Left hindlimb (tissue), 1 donor: ENCODE results near the gene ANKRD39.
"Not testable (repeated sequence)": the region's sequence is repeated elsewhere in the genome, so short reads cannot be mapped to it uniquely, and the experiment has no call there.

Source experiments
- DNase-seq: peaks from one replicate; pipeline ENCODE4 v3.0.0-alpha.2; 2018

The ANKRD39 gene

GRCh38 chr2:96806468-96807126 lies 51.2 kb downstream of the ANKRD39 start:
- DNase-seq, result no peak

GRCh38 chr2:96805946-96806345 lies 51.9 kb downstream of the ANKRD39 start:
- not testable (repeated sequence) for DNase-seq

- DNase-seq, result no peak
These were observed 52.8 kb downstream of the ANKRD39 start for GRCh38 chr2:96804986-96805385.

DNA sequence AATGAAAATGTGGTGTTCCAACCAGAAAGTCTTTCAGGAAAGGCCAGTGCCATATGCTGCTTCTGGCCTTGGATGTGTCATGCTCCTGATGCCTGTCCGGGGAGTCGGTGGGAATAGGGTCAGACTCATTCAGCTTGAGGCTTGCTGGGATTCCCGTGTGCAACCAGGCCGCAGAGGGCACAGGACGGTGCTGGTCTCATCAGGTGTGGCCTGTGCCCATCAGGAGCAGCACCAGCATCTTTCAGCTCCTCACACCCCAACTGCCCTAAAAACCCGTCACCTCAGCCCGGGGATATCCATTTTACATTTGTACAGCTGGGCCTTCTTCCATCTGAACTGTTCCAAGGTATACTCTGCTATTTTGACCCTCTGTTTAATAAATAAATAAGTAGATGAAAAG lies 55.1 kb downstream of the ANKRD39 start:
- DNase-seq, result no peak

- DNase-seq, result no peak
These were observed 55.8 kb downstream of the ANKRD39 start for GRCh38 chr2:96801786-96802595.

DNA sequence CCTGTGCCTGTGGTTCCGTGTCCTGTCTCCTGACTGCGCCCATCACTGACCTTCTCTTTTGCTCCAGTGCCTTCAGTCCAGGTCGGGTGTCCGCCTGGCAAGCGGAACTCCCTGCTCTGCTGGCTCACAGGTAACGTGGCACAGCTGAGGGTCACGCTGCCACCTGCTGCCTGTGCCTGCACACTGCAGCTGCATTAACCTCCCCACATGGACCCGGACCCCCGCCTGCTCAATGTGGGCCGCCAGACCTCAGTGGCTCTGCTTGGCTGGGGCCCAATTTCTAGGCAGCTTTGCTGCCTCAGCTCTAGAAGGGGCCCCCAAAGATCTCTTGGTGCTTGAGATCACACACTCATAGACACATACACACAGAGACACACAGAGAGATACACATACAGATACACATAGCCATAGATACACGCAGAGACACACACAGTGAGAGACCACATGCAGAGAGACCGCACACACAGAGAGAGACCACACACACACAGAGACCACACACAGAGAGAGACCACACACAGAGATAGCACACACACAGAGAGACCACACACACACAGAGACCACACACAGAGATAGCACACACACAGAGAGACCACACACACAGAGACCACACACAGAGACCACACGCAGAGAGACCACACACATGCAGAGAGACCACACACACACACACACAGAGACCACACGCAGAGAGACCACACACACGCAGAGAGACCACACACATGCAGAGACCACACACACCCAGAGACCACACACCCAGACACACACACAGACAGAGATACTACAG lies 56.6 kb downstream of the ANKRD39 start:
- peak; percentile 80 for DNase-seq

DNA sequence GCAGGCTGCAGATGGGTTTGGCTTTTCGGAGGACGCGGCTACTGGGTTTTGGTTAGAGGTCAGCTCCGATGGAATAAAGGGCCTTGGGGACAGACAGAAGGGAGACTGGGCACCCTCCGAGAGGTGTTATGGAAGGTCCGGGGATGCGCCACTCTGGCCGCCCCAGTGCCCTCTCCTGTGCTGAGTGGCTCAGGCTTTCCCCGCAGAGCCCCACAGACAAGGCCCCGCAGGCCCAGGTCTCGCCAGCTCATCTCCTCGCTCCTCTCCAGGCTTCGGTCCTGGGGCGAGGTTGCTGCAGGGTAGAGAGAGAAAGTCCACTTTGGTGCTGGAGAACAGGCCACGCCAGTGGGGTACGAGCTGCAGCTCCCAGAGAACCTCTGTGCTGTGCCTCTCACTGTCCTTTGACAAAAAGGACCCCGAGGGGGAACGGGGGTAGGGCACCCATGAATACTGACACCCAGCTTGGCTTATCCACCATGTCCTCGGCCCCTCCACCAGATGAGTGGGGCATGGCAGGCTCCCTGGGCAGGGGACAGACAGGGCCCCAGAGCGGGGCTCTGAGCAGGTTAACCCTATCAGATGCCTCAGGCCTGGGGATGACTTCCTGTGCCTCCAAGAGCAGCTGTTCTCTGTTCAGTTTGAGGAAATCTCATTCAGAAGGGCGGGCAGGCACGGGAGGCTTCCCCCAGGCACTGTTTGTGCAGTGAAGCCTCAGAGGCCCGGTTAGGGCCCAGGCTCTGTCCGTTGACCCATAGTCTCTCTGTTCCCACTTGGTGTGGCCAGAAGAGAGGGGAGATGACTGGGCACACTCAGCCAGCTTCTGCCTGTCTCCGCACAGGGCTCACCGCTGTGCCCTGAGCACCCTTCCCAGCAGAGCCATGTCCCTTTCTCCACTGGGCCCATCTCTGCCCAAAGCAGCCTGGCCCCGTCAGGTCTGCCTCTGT lies 57.5 kb downstream of the ANKRD39 start:
- DNase-seq, result no peak

DNA sequence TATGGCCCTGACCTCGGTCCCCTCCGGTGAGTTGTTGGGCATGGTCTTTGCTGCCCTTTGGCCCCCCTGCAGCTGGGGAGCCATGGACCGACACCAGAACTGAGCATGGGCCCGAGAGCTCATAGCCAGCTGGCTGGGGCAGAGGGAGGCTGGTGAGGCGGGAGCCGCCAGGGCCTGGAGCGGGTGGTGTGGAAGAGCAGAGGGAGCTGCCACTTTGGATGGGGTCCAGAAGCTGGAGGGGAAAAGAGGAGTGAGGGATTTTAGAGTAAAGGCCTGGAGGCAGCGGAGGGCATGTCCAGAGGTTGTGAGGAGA lies 58.2 kb downstream of the ANKRD39 start:
- DNase-seq, result no peak

DNA sequence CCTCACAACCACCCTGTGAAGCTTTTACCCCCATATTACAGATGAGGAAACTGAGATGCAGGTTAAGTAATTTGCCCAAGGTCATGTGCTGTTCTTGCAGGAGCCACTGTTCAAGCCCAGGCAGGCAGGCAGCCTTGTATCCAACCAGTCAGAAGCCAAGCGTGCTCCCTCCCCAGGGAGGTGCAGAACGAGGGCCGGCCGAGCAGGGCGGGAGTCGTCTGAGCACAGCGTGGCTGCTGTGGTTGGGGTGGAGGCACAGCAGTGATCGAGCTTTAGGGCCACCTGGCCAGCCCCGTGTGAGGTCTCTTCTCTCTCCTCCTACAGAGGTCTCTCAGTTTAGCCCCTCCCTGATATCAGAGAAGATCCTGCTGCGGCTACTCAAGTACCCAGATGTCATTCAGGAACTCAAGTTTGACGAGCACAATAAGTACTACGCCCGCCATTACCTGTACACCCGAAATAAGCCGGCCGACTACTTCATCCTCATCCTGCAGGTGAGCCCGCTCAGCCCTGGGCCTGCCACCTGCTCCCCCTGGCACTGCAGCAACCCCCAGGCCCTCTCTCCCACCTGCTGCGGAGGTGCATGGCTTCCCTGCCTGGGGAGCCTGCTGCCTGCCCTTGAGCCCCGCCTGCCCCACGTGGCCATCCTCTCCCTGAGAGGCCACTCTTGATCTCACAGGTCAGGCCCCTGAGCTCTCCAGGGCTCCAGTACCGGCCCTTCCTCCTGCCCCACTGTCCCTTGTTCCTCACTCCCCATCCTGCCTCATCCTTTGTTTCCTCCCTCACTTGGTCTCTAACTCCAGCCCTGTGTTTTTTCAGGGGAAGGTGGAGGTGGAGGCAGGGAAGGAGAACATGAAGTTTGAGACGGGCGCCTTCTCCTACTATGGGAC lies 58.8 kb downstream of the ANKRD39 start:
- DNase-seq, result no peak
